Mesenchymal stem cell (in vitro differentiated cells and primary cell): ENCODE measurements around the gene SRGAP1.
"Not testable (repeated sequence)": the region's sequence is repeated elsewhere in the genome, so short reads cannot be mapped to it uniquely, and the experiment has no call there.

Experiments
- DNase-seq: peaks from one replicate; pipeline ENCODE4 v3.0.0-alpha.2; 2013
- H2AFZ ChIP-seq: one replicate; pipeline ENCODE4 v1.6.1; 2013; ENCODE audit warnings: low read depth, mild to moderate bottlenecking, control low read depth, inconsistent platforms, low read length, moderate library complexity
- H2AK5ac ChIP-seq: 2 replicates; pipeline ENCODE4 v1.6.1; 2013; ENCODE audit warnings: low read length, moderate library complexity, mild to moderate bottlenecking, inconsistent platforms; ENCODE audit not compliant: severe bottlenecking
- H2BK120ac ChIP-seq: one replicate; pipeline ENCODE4 v1.6.1; 2013; ENCODE audit warnings: low read depth, mild to moderate bottlenecking, inconsistent platforms, low read length, moderate library complexity
- H2BK12ac ChIP-seq, 2 experiments: one replicate each; pipeline ENCODE4 v1.6.1; 2013; ENCODE audit warnings: inconsistent platforms in 2 of 2, low read length in 2 of 2, mild to moderate bottlenecking in 2 of 2, moderate library complexity in 2 of 2, control low read depth in 1 of 2
- H2BK15ac ChIP-seq: one replicate; pipeline ENCODE4 v1.6.1; 2013; ENCODE audit warnings: mild to moderate bottlenecking, low read depth, inconsistent platforms; ENCODE audit not compliant: poor library complexity, severe bottlenecking
- H2BK5ac ChIP-seq: 2 replicates; pipeline ENCODE4 v1.6.1; 2013; ENCODE audit warnings: low read depth, mild to moderate bottlenecking, low read length, control low read depth, inconsistent platforms; ENCODE audit not compliant: poor library complexity, severe bottlenecking
- H3K14ac ChIP-seq, 2 experiments: one replicate each; pipeline ENCODE4 v1.6.1; 2013; ENCODE audit warnings: inconsistent platforms in 2 of 2, low read length in 2 of 2, control low read depth in 1 of 2, mild to moderate bottlenecking in 1 of 2, moderate library complexity in 1 of 2
- H3K18ac ChIP-seq, 2 experiments: one replicate each; pipeline ENCODE4 v1.6.1; 2013; ENCODE audit warnings: inconsistent platforms in 2 of 2, low read length in 2 of 2, control low read depth in 1 of 2, low read depth in 1 of 2, mild to moderate bottlenecking in 1 of 2
- H3K23ac ChIP-seq, 2 experiments: one replicate each; pipeline ENCODE4 v1.6.1; 2013; ENCODE audit warnings: inconsistent platforms in 2 of 2, low read length in 2 of 2, mild to moderate bottlenecking in 2 of 2, moderate library complexity in 2 of 2, control low read depth in 1 of 2
- H3K27ac ChIP-seq: 2 replicates; pipeline ENCODE4 v1.5.1; 2013; ENCODE audit warnings: mild to moderate bottlenecking, moderate library complexity, low read length, control low read depth, inconsistent platforms; ENCODE audit not compliant: poor library complexity, severe bottlenecking
- H3K27me3 ChIP-seq, 2 experiments: 2 replicates each; pipeline versions ENCODE4 v1.6.1 to v1.7.0; 2013; ENCODE audit warnings: low read length in 2 of 2, mild to moderate bottlenecking in 2 of 2, moderate library complexity in 2 of 2, control low read depth in 1 of 2, inconsistent platforms in 1 of 2; ENCODE audit not compliant: control insufficient read depth in 1 of 2, insufficient read depth in 1 of 2
- H3K36me3 ChIP-seq, 2 experiments: 2 replicates each; pipeline versions ENCODE4 v1.6.1 to v1.7.0; 2013; ENCODE audit warnings: low read length in 2 of 2, control low read depth in 1 of 2, inconsistent platforms in 1 of 2, low read depth in 1 of 2, mild to moderate bottlenecking in 1 of 2; ENCODE audit not compliant: insufficient read depth in 2 of 2, control insufficient read depth in 1 of 2
- H3K4ac ChIP-seq, 2 experiments: one replicate each; pipeline ENCODE4 v1.6.1; 2013; ENCODE audit warnings: inconsistent platforms in 2 of 2, low read length in 2 of 2, mild to moderate bottlenecking in 2 of 2, moderate library complexity in 2 of 2, control low read depth in 1 of 2, low read depth in 1 of 2
- H3K4me1 ChIP-seq: 2 replicates; pipeline ENCODE4 v1.6.1; 2013; ENCODE audit warnings: low read depth, low read length, control low read depth; ENCODE audit not compliant: control insufficient read depth, insufficient read depth
- H3K4me2 ChIP-seq: 2 replicates; pipeline ENCODE4 v1.6.1; 2013; ENCODE audit warnings: low read length, mild to moderate bottlenecking, inconsistent platforms; ENCODE audit not compliant: poor library complexity, severe bottlenecking
- H3K4me3 ChIP-seq, 2 experiments: 2 replicates each; pipeline versions ENCODE4 v1.5.1 to v1.7.0; 2013; ENCODE audit warnings: low read length in 2 of 2, mild to moderate bottlenecking in 2 of 2, control low read depth in 1 of 2, low read depth in 1 of 2; ENCODE audit not compliant: insufficient read depth in 1 of 2
- H3K79me1 ChIP-seq: replicated peaks from 2 replicates; pipeline ENCODE4 v1.6.1; 2013; ENCODE audit warnings: mild to moderate bottlenecking, control low read depth, low read length, inconsistent platforms; ENCODE audit not compliant: poor library complexity, severe bottlenecking
- H3K9ac ChIP-seq: 2 replicates; pipeline ENCODE4 v1.7.0; 2013; ENCODE audit warnings: mild to moderate bottlenecking, low read length, moderate library complexity
- H3K9me3 ChIP-seq: 2 replicates; pipeline ENCODE4 v1.7.0; 2013; ENCODE audit warnings: mild to moderate bottlenecking, low read length; ENCODE audit not compliant: control insufficient read depth
- H4K8ac ChIP-seq: one replicate; pipeline ENCODE4 v1.6.1; 2013; ENCODE audit warnings: inconsistent platforms, mild to moderate bottlenecking, low read length, moderate library complexity
- H4K91ac ChIP-seq: one replicate; pipeline ENCODE4 v1.6.1; 2013; ENCODE audit warnings: mild to moderate bottlenecking, low read length, inconsistent platforms
- WGBS: methylation state at CpG from one replicate; pipeline ENCODE4 v1.1.7; 2013; ENCODE audit warnings: mixed read lengths; 5-methylcytosine and 5-hydroxymethylcytosine counted together

Gene SRGAP1

DNA sequence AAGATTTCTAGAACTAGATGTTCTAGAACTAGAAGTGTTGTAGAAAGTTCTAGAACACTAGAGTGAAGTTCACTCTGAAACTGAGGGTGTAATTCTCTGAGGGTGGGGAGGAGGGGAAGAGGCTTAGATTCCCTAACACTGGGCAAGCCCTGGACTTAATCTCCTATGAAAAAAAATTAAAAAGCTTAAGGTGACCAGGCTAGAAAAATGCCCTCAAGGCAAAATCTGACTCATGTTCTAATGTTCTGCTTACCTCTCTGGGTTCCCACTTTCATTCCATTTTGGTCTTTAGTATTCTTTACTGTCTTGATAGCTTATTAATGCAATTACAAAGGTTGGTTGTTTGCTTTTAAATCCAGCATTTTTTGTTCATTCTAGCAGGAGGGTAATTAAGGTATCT is 276.1 kb downstream of the SRGAP1 start:
- Histone ChIP-seq H3K27ac (no peak overlapping the region), H3K79me1 (peaks cover 13% of the 10 kb centered on the region), H2BK15ac (no peak overlapping the region), H3K9ac (no peak overlapping the region), H2AK5ac (no peak overlapping the region), H4K8ac (no peak overlapping the region), H2BK120ac (no peak overlapping the region), H4K91ac (no peak overlapping the region), H3K36me3 (peaks cover 12 to 89% of the 10 kb centered on the region in 2 experiments), H3K27me3 (no peaks in the 10 kb centered on the region), H3K9me3 (no peaks in the 10 kb centered on the region), H3K4me1 (no peaks in the 10 kb centered on the region), H2AFZ (no peak overlapping the region), H3K4ac (no peak overlapping the region), H3K4me2 (no peak overlapping the region), H2BK5ac (no peak overlapping the region), H3K14ac (no peak overlapping the region), H3K23ac (no peak overlapping the region), H2BK12ac (no peak overlapping the region), H3K18ac (no peak overlapping the region), H3K4me3 (no peak overlapping the region)
- no peak for DNase-seq

DNA sequence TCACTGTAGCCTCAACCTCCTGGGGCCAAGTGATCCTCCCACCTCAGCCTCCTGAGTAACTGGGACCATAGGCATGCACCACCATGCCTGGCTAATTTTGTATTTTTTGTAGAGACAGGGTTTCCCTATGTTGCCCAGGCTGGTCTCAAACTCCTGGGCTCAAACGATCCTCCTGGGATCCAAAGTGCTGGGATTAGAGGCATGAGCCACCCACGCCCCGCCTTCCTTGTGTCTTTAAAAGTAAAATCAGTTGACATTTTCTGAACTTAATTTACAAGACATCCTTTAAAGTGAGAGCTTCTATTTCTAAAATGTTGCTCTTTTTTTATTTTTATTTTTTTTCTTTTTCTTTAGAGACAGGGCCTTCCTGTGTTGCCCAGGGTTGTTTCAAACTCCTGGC is 276.6 kb downstream of the SRGAP1 start:
- H2BK12ac ChIP-seq, H3K4ac ChIP-seq, H3K4me3 ChIP-seq, H3K4me2 ChIP-seq, H2BK5ac ChIP-seq, H4K91ac ChIP-seq, H3K27me3 ChIP-seq, H3K4me1 ChIP-seq, H3K23ac ChIP-seq, H3K9ac ChIP-seq, H2AK5ac ChIP-seq, DNase-seq, H3K18ac ChIP-seq, H2BK15ac ChIP-seq, H3K27ac ChIP-seq, H3K9me3 ChIP-seq, H2AFZ ChIP-seq, H4K8ac ChIP-seq, H3K14ac ChIP-seq, H2BK120ac ChIP-seq: not testable (repeated sequence)
- 89% methylated on average over 1 of the region's 3 CpGs for WGBS
- peaks cover 15 to 88% of the 10 kb centered on the region in 2 experiments for H3K36me3 ChIP-seq
- H3K79me1 ChIP-seq = peaks cover 15% of the 10 kb centered on the region

- Histone ChIP-seq H3K4ac (no peak overlapping the region), H2AFZ (no peak overlapping the region), H3K27me3 (no peaks in the 10 kb centered on the region), H3K9ac (no peak overlapping the region), H3K4me1 (no peaks in the 10 kb centered on the region), H2BK5ac (no peak overlapping the region), H3K9me3 (no peaks in the 10 kb centered on the region), H3K36me3 (peaks cover 14 to 88% of the 10 kb centered on the region in 2 experiments), H2BK15ac (no peak overlapping the region), H3K14ac (no peak overlapping the region), H2BK12ac (no peak overlapping the region), H3K23ac (no peak overlapping the region), H3K4me2 (no peak overlapping the region), H2BK120ac (no peak overlapping the region), H4K91ac (no peak overlapping the region), H2AK5ac (no peak overlapping the region), H4K8ac (no peak overlapping the region), H3K27ac (no peak overlapping the region), H3K4me3 (no peak overlapping the region), H3K18ac (no peak overlapping the region), H3K79me1 (peaks cover 10% of the 10 kb centered on the region)
- DNase-seq = no peak
Measured at GRCh38 chr12:64122154-64122553, 277.7 kb downstream of the SRGAP1 start.

DNA sequence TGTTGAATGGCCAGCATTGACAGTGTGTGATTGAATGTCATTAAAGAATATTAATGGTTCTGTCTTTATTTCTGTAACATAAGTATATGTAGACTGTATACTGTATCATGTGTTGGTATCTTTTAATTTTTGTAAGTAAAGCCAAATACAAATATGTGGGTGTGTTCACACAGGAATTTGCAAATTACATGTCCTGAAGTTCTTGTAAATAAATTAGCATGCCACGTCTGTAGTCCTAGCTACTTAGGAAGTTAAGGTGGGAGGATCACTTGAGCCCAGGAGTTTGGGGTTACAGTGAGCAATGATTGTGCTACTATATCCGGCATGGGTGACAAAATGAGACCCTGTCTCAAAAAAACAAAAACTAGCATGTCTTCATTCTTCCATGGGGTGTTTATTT is 278.5 kb downstream of the SRGAP1 start:
- no peak overlapping the region for H2BK5ac ChIP-seq
- no peak overlapping the region for H3K4me2 ChIP-seq
- no peaks in the 10 kb centered on the region for H3K4me1 ChIP-seq
- H2AK5ac ChIP-seq = no peak overlapping the region
- no peak overlapping the region for H3K9ac ChIP-seq
- H3K36me3 ChIP-seq = peaks cover 20 to 88% of the 10 kb centered on the region in 2 experiments
- no peak overlapping the region for H3K4ac ChIP-seq
- no peak overlapping the region for H2BK15ac ChIP-seq
- no peak overlapping the region for H2AFZ ChIP-seq
- H3K27me3 ChIP-seq = no peaks in the 10 kb centered on the region
- no peak overlapping the region for H3K18ac ChIP-seq
- H3K27ac ChIP-seq = no peak overlapping the region
- no peak overlapping the region for H3K14ac ChIP-seq
- DNase-seq = no peak
- H2BK12ac ChIP-seq = no peak overlapping the region
- H3K9me3 ChIP-seq = no peaks in the 10 kb centered on the region
- H3K79me1 ChIP-seq = peaks cover 10% of the 10 kb centered on the region
- H3K4me3 ChIP-seq = no peak overlapping the region
- H3K23ac ChIP-seq = no peak overlapping the region
- no peak overlapping the region for H4K8ac ChIP-seq
- H2BK120ac ChIP-seq = no peak overlapping the region
- WGBS = 79% methylated on average over 1 of the region's 2 CpGs
- no peak overlapping the region for H4K91ac ChIP-seq
